ENCODE data around the gene TRPM3. TPM values are rescaled to one million over a fixed set of nuclear protein-coding genes. Genes with fewer than 3 reads are reported as not detected.

TRPM3 gene
- polyA plus RNA-seq, 2 of the 4 experiments (the other 2 are of a cell fraction): not detected

GRCh38 chr9:70484232-70485130 lies 636.9 kb downstream of the TRPM3 start (continued):
- peak; percentile 72 for TF ChIP-seq CTCF (IDR thresholded peaks at IDR 0.05)

GRCh38 chr9:70481471-70481870 lies 640.0 kb downstream of the TRPM3 start:
- no peak for DNase-seq (ENCODE audit: low read depth in 1 of 2, low spot score in 1 of 2)
- TF ChIP-seq BCL3 (IDR thresholded peaks at IDR 0.05): no peak
- no peak for TF ChIP-seq RARB (CRISPR knock-in tag; IDR thresholded peaks at IDR 0.05)
- TF ChIP-seq E2F6 (IDR thresholded peaks at IDR 0.05; ENCODE audit: borderline replicate concordance, low read depth): no peak
- no peak for TF ChIP-seq KDM5A (IDR thresholded peaks at IDR 0.05)
- no peak for TF ChIP-seq HES2 (IDR thresholded peaks at IDR 0.05)
- no peak for TF ChIP-seq REST (IDR thresholded peaks at IDR 0.05)
- TF ChIP-seq HMGXB4 (CRISPR knock-in tag; IDR thresholded peaks at IDR 0.05; ENCODE audit: borderline replicate concordance): no peak
- no peak for TF ChIP-seq ESRRA (IDR thresholded peaks at IDR 0.05; ENCODE audit: borderline replicate concordance, low read length)
- TF ChIP-seq CEBPB (IDR thresholded peaks at IDR 0.05): no peak
- no peak for TF ChIP-seq FOSB (CRISPR knock-in tag; IDR thresholded peaks at IDR 0.05)
- no peak for TF ChIP-seq BHLHE40 (IDR thresholded peaks at IDR 0.05; ENCODE audit: low read depth, low read length)
- TF ChIP-seq USF2 (IDR thresholded peaks at IDR 0.05): no peak
- no peak for TF ChIP-seq CHD4 (IDR thresholded peaks at IDR 0.05; ENCODE audit: borderline replicate concordance)
- TF ChIP-seq HOXB5 (CRISPR knock-in tag; IDR thresholded peaks at IDR 0.05): no peak
- TF ChIP-seq ATOH8 (CRISPR knock-in tag; IDR thresholded peaks at IDR 0.05; ENCODE audit: low read depth): no peak
- no peak for TF ChIP-seq EHF (CRISPR knock-in tag; IDR thresholded peaks at IDR 0.05)
- TF ChIP-seq GATA3 (IDR thresholded peaks at IDR 0.05; ENCODE audit: borderline replicate concordance): no peak
- no peak for TF ChIP-seq RCOR1 (IDR thresholded peaks at IDR 0.05; ENCODE audit: low read depth, low read length)
- no peak for ATAC-seq
- H3K27ac ChIP-seq: peak overlapping the region in 1 of 2 experiments; percentile 41; a peak in 1 of 6 replicates
- H3K4me1 ChIP-seq: peaks cover 12% of the 10 kb centered on the region; the same call in 1 of the 3 replicates
- H3K4me2 ChIP-seq: no peak overlapping the region
- no peaks in the 10 kb centered on the region for H3K9me3 ChIP-seq
- ChIA-PET CTCF (no interaction called here), POLR2A (no interaction called here)
- no peak for FAIRE-seq
- 24% methylated on average over 1 of the region's 1 CpG for WGBS (ENCODE audit: missing lambda C conversion rate)
- no peak overlapping the region for H3K4me3 ChIP-seq

All from A549 (cell line).